ENCODE measurements around the gene AGBL2.

GRCh38 chr11:47661245-47661644, 53.9 kb downstream of the AGBL2 start:
- TF ChIP-seq CTCF (IDR thresholded peaks at IDR 0.05) (no peak), POLR2A (IDR thresholded peaks at IDR 0.05) (no peak)
